HepG2 (cell line): ENCODE results near the gene SNX21. TPM values are rescaled to one million over a fixed set of nuclear protein-coding genes. Genes with fewer than 3 reads are reported as not detected.

Source experiments
- FOXA1 ChIP-seq, 2 experiments: fragments of 450-650 bp in 1 of 2; sonication (generic) in 1 of 2; formaldehyde crosslinking in 1 of 2; IDR thresholded peaks; 2 replicates each; pipeline versions ENCODE4 v1.4.0 to v1.6.1; 2016 to 2020; ENCODE audit warnings: missing genetic modification reagents in 1 of 2
- KAT8 ChIP-seq: IDR thresholded peaks from 2 replicates; pipeline ENCODE4 v1.6.1; 2016; ENCODE audit warnings: missing genetic modification reagents, missing compliant biosample characterization
- REPIN1 ChIP-seq: sonication (generic); formaldehyde crosslinking; IDR thresholded peaks from 2 replicates; pipeline ENCODE4 v1.8.0; 2022; ENCODE audit warnings: missing genetic modification reagents, low read depth, mild to moderate bottlenecking, borderline replicate concordance
- TBL1XR1 ChIP-seq: fragments of 150-350 bp; IDR thresholded peaks from 2 replicates; pipeline ENCODE4 v1.6.1; 2014; ENCODE audit warnings: borderline replicate concordance, low read length; ENCODE audit not compliant: partially characterized antibody
- TEAD3 ChIP-seq: optimal IDR thresholded peaks from 2 replicates; pipeline ENCODE3; 2016; ENCODE audit warnings: borderline replicate concordance
- ZBTB3 ChIP-seq: sonication (generic); formaldehyde crosslinking; IDR thresholded peaks from 2 replicates; pipeline ENCODE4 v1.4.0; 2020; ENCODE audit warnings: low read depth, mild to moderate bottlenecking, moderate library complexity, missing genetic modification reagents, borderline replicate concordance
- ZNF274 ChIP-seq: sonication (generic); formaldehyde crosslinking; IDR thresholded peaks from 2 replicates; pipeline ENCODE4 v1.5.1; 2020; ENCODE audit warnings: mild to moderate bottlenecking, missing genetic modification reagents
- ZNF772 ChIP-seq: sonication (generic); formaldehyde crosslinking; IDR thresholded peaks from 2 replicates; pipeline ENCODE4 v1.5.0; 2020; ENCODE audit warnings: mild to moderate bottlenecking, missing genetic modification reagents
- ZNF83 ChIP-seq: sonication (generic); formaldehyde crosslinking; IDR thresholded peaks from 2 replicates; pipeline ENCODE4 v1.4.0; 2020; ENCODE audit warnings: missing genetic modification reagents, mild to moderate bottlenecking, borderline replicate concordance
- polyA plus RNA-seq, 8 experiments: library from polyadenylated mRNA; depleted of rRNA in 3 of 8; stranded (reverse) in 7 of 8; unstranded in 1 of 8; fragments of >200 nt; fragmentation: Illumina TruSeq in 4 of 8; extraction: Trizol in 4 of 8; gene quantifications; 2 replicates each; pipeline versions ENCODE4 v1.2.1 to v1.2.3, GENCODE V29; 2011 to 2016; ENCODE audit warnings: low read depth in 4 of 8, missing spikeins in 1 of 8, mixed read lengths in 1 of 8; ENCODE audit not compliant: insufficient read depth in 1 of 8
- total RNA-seq, 5 experiments: library from RNA; depleted of rRNA; stranded (reverse); fragments of >200 nt; fragmentation: Illumina TruSeq; extraction: Trizol; gene quantifications; 2 replicates each; pipeline ENCODE4 v1.2.3, GENCODE V29; 2016; ENCODE audit warnings: low read depth in 1 of 5
- TF ChIP-seq, protein P1 (sequence below): sonication (generic); formaldehyde crosslinking; IDR thresholded peaks from 2 replicates; pipeline ENCODE4 v1.8.0; 2022; ENCODE audit warnings: low read depth, missing genetic modification reagents
- TF ChIP-seq, protein P2 (sequence below): IDR thresholded peaks from 2 replicates; pipeline ENCODE4 v1.6.1; 2016; ENCODE audit warnings: mild to moderate bottlenecking
- TF ChIP-seq, protein P3 (sequence below): sonication (generic); formaldehyde crosslinking; IDR thresholded peaks from 2 replicates; pipeline ENCODE4 v1.4.0; 2020; ENCODE audit warnings: missing genetic modification reagents
- TF ChIP-seq, protein P4 (sequence below): sonication (generic); formaldehyde crosslinking; IDR thresholded peaks from 2 replicates; pipeline ENCODE4 v1.5.1; 2020; ENCODE audit warnings: mild to moderate bottlenecking, missing genetic modification reagents, moderate library complexity
- TF ChIP-seq, protein P5 (sequence below): sonication (generic); formaldehyde crosslinking; IDR thresholded peaks from 2 replicates; pipeline ENCODE4 v1.4.0; 2020; ENCODE audit warnings: low read depth, missing genetic modification reagents
- TF ChIP-seq, protein P6 (sequence below): sonication (generic); formaldehyde crosslinking; IDR thresholded peaks from 2 replicates; pipeline ENCODE4 v1.5.0; 2020; ENCODE audit warnings: missing genetic modification reagents

SNX21 gene
- total and polyA plus RNA-seq, 2 of the 13 experiments (the other 11 are each of a cell fraction or from before 2014, with no cell fraction given): 7.7 to 12.8 TPM

DNA sequence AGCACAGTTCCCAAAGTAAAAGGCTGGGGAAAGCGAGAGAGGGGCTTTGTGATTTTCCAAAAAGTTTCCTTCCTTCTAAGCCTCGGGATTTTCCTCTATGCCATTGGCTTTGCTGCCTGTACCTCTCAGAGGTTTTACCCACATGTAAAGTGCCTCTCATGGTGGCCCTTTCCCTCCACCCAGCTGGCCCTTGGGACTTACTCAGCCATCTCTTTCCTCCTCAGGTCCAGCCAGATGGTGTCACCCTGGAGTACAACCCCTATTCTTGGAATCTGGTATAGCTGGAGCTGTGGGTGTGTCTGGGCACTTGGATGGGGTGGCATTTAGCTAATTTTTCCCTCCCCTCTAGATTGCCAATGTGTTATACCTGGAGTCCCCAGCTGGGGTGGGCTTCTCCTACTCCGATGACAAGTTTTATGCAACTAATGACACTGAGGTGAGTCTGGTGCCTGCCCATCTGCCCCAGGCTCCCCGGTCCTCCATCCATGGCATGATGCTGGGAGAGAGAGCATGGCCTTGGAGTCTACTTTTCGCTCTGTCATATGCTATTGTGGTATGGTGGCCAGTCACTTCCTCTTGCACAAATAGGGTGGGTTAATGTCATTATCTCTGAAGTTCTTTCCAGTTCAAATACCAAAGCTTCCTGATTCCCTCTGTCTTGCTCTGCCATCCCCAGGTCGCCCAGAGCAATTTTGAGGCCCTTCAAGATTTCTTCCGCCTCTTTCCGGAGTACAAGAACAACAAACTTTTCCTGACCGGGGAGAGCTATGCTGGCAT, 58.6 kb downstream of the SNX21 start (continued):
- TF ChIP-seq FOXA1 (IDR thresholded peaks at IDR 0.05) (no peak), FOXA1 (CRISPR knock-in tag; IDR thresholded peaks at IDR 0.05) (no peak), REPIN1 (CRISPR knock-in tag) (no peak), KAT8 (CRISPR knock-in tag) (no peak), ZNF274 (CRISPR knock-in tag) (no peak), ZNF772 (CRISPR knock-in tag) (no peak), TEAD3 (CRISPR knock-in tag) (peak; percentile 69), ZNF83 (CRISPR knock-in tag) (peak; percentile 65; the same call in 1 of the 2 replicates), ZBTB3 (CRISPR knock-in tag) (no peak), TBL1XR1 (no peak)
- TF ChIP-seq, protein P1, sequence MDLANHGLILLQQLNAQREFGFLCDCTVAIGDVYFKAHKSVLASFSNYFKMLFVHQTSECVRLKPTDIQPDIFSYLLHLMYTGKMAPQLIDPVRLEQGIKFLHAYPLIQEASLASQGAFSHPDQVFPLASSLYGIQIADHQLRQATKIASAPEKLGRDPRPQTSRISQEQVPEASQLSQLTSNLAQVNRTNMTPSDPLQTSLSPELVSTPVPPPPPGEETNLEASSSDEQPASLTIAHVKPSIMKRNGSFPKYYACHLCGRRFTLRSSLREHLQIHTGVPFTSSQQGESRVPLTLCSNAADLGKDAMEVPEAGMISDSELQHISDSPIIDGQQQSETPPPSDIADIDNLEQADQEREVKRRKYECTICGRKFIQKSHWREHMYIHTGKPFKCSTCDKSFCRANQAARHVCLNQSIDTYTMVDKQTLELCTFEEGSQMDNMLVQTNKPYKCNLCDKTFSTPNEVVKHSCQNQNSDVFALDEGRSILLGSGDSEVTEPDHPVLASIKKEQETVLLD (CRISPR knock-in tag): no peak
- TF ChIP-seq, protein P2, sequence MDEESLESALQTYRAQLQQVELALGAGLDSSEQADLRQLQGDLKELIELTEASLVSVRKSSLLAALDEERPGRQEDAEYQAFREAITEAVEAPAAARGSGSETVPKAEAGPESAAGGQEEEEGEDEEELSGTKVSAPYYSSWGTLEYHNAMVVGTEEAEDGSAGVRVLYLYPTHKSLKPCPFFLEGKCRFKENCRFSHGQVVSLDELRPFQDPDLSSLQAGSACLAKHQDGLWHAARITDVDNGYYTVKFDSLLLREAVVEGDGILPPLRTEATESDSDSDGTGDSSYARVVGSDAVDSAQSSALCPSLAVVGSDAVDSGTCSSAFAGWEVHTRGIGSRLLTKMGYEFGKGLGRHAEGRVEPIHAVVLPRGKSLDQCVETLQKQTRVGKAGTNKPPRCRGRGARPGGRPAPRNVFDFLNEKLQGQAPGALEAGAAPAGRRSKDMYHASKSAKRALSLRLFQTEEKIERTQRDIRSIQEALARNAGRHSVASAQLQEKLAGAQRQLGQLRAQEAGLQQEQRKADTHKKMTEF (CRISPR knock-in tag): no peak
- TF ChIP-seq, protein P3, sequence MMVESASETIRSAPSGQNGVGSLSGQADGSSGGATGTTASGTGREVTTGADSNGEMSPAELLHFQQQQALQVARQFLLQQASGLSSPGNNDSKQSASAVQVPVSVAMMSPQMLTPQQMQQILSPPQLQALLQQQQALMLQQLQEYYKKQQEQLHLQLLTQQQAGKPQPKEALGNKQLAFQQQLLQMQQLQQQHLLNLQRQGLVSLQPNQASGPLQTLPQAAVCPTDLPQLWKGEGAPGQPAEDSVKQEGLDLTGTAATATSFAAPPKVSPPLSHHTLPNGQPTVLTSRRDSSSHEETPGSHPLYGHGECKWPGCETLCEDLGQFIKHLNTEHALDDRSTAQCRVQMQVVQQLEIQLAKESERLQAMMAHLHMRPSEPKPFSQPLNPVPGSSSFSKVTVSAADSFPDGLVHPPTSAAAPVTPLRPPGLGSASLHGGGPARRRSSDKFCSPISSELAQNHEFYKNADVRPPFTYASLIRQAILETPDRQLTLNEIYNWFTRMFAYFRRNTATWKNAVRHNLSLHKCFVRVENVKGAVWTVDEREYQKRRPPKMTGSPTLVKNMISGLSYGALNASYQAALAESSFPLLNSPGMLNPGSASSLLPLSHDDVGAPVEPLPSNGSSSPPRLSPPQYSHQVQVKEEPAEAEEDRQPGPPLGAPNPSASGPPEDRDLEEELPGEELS (CRISPR knock-in tag): no peak
- TF ChIP-seq, protein P4, sequence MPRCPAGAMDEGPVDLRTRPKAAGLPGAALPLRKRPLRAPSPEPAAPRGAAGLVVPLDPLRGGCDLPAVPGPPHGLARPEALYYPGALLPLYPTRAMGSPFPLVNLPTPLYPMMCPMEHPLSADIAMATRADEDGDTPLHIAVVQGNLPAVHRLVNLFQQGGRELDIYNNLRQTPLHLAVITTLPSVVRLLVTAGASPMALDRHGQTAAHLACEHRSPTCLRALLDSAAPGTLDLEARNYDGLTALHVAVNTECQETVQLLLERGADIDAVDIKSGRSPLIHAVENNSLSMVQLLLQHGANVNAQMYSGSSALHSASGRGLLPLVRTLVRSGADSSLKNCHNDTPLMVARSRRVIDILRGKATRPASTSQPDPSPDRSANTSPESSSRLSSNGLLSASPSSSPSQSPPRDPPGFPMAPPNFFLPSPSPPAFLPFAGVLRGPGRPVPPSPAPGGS (CRISPR knock-in tag): no peak
- TF ChIP-seq, protein P5, sequence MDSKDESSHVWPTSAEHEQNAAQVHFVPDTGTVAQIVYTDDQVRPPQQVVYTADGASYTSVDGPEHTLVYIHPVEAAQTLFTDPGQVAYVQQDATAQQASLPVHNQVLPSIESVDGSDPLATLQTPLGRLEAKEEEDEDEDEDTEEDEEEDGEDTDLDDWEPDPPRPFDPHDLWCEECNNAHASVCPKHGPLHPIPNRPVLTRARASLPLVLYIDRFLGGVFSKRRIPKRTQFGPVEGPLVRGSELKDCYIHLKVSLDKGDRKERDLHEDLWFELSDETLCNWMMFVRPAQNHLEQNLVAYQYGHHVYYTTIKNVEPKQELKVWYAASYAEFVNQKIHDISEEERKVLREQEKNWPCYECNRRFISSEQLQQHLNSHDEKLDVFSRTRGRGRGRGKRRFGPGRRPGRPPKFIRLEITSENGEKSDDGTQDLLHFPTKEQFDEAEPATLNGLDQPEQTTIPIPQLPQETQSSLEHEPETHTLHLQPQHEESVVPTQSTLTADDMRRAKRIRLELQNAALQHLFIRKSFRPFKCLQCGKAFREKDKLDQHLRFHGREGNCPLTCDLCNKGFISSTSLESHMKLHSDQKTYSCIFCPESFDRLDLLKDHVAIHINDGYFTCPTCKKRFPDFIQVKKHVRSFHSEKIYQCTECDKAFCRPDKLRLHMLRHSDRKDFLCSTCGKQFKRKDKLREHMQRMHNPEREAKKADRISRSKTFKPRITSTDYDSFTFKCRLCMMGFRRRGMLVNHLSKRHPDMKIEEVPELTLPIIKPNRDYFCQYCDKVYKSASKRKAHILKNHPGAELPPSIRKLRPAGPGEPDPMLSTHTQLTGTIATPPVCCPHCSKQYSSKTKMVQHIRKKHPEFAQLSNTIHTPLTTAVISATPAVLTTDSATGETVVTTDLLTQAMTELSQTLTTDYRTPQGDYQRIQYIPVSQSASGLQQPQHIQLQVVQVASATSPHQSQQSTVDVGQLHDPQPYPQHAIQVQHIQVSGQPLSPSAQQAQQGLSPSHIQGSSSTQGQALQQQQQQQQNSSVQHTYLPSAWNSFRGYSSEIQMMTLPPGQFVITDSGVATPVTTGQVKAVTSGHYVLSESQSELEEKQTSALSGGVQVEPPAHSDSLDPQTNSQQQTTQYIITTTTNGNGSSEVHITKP (CRISPR knock-in tag): 0 out of 2 replicates have a peak, but pooled peaks have one; percentile 56
- TF ChIP-seq, protein P6, sequence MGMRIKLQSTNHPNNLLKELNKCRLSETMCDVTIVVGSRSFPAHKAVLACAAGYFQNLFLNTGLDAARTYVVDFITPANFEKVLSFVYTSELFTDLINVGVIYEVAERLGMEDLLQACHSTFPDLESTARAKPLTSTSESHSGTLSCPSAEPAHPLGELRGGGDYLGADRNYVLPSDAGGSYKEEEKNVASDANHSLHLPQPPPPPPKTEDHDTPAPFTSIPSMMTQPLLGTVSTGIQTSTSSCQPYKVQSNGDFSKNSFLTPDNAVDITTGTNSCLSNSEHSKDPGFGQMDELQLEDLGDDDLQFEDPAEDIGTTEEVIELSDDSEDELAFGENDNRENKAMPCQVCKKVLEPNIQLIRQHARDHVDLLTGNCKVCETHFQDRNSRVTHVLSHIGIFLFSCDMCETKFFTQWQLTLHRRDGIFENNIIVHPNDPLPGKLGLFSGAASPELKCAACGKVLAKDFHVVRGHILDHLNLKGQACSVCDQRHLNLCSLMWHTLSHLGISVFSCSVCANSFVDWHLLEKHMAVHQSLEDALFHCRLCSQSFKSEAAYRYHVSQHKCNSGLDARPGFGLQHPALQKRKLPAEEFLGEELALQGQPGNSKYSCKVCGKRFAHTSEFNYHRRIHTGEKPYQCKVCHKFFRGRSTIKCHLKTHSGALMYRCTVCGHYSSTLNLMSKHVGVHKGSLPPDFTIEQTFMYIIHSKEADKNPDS (CRISPR knock-in tag): no peak
